Heart left ventricle (tissue), 16 donors: ENCODE data around the gene NNAT. TPM values are rescaled to one million over a fixed set of nuclear protein-coding genes. Genes with fewer than 3 reads are reported as not detected.

ENCODE experiments used
- ATAC-seq, 4 donors: fragments of 200-7000 bp; cut with Tn5 transposase; one replicate each; pipeline ENCODE4 v1.9.1; 2020 to 2022; ENCODE audit warnings: moderate library complexity in 4 of 4, mild to moderate bottlenecking in 3 of 4, moderate number of reproducible peaks in 1 of 4
- DNase-seq, 5 donors: peaks; one replicate each; pipeline ENCODE4 v3.0.0-alpha.2; 2020
- H3K27ac ChIP-seq, 12 donors: fragments of 200-600 bp; sonication (generic) in 4 of 12; one replicate each; pipeline versions ENCODE4 v1.5.0 to v1.8.0; 2016 to 2022; ENCODE audit warnings: mild to moderate bottlenecking in 2 of 12
- H3K27me3 ChIP-seq, 9 donors: fragments of 200-600 bp; sonication (generic) in 2 of 9; one replicate each; pipeline versions ENCODE4 v1.5.1 to v1.8.0; 2016 to 2022; ENCODE audit warnings: mild to moderate bottlenecking in 3 of 9
- H3K36me3 ChIP-seq, 9 donors: fragments of 200-600 bp; sonication (generic) in 2 of 9; one replicate each; pipeline versions ENCODE4 v1.5.0 to v1.8.0; 2018 to 2022; ENCODE audit warnings: mild to moderate bottlenecking in 2 of 9
- H3K4me1 ChIP-seq, 12 donors: fragments of 200-600 bp; sonication (generic) in 4 of 12; one replicate each; pipeline versions ENCODE4 v1.5.0 to v1.8.0; 2016 to 2022; ENCODE audit warnings: mild to moderate bottlenecking in 3 of 12
- H3K4me3 ChIP-seq, 12 donors: fragments of 200-600 bp; sonication (generic) in 4 of 12; one replicate each; pipeline versions ENCODE4 v1.5.0 to v1.8.0; 2017 to 2022; ENCODE audit warnings: mild to moderate bottlenecking in 9 of 12, moderate library complexity in 4 of 12
- H3K9me3 ChIP-seq, 12 donors: fragments of 200-600 bp; sonication (generic) in 4 of 12; one replicate each; pipeline versions ENCODE4 v1.5.0 to v1.8.0; 2016 to 2022; ENCODE audit warnings: mild to moderate bottlenecking in 1 of 12
- POLR2A ChIP-seq, 2 donors: fragments of 450-650 bp; IDR thresholded peaks; one replicate each; pipeline ENCODE4 v1.6.1; 2017; ENCODE audit warnings: antibody characterized with exemption in 2 of 2, mild to moderate bottlenecking in 2 of 2, moderate library complexity in 2 of 2
- WGBS, 4 donors: extraction: QIAGEN DNeasy Blood & Tissue Kit in 2 of 4; methylation state at CpG; one replicate each; pipeline versions ENCODE4 v1.1.5 to v1.1.7; 2013 to 2018; 5-methylcytosine and 5-hydroxymethylcytosine counted together
- intact Hi-C, 10 donors: fragments of 100-400 bp; cut with DNase I; formaldehyde crosslinking; loops; one replicate each; pipeline versions ENCODE4 v1.11.1 to v1.14.2; 2022
- polyA plus RNA-seq, 2 donors: library from polyadenylated mRNA; stranded (reverse); fragments of 200-250 nt; gene quantifications; one replicate each; pipeline ENCODE4 v1.2.3, GENCODE V29; 2013
- total RNA-seq, 9 donors: library from RNA; depleted of rRNA in 2 of 9; stranded (reverse); fragments of >200 nt in 2 of 9; fragmentation: NEBNext Ultra II Directional in 3 of 9; extraction: Animal tissue kit (Norgen Biotek cat#: 25700) in 3 of 9; gene quantifications; one replicate each; pipeline versions ENCODE4 v1.1.0 to v1.2.4, GENCODE V29; 2016 to 2023
- TF ChIP-seq, protein P1 (sequence below), 12 donors: fragments of 200-600 bp; sonication (generic) in 4 of 12; IDR thresholded peaks; one replicate each; pipeline versions ENCODE4 v1.5.0 to v1.8.0; 2018 to 2022; ENCODE audit warnings: antibody characterized with exemption in 12 of 12, mild to moderate bottlenecking in 5 of 12
- donor health status: ischemic (EF 13 %, LVEDD 7.1; RV severe dilation, severe dysfunction).
- donor health status: healthy with polysubstance abuse.
- donor health status: DM: no; HTN: yes; CAD: no.
- donor health status: DM: no; HTN: no; CAD: no.
- donor health status: ischemic (EF 25% LVEDD 6.9; RV normal size, moderate dysfunction).
- donor health status: ischemic (EF 25% LVEDD 5.7; RV mildly dilated, moderate dysfunction).
- donor health status: healthy.
- donor health status: DM: yes; HTN: yes; CAD: no.
- donor health status: ischemic (EF 35%, LVEDD 5.7; RV mildly dilated, moderate dysfunction).
- donor health status: nonischemic (EF 11% LVEDD 7.7; RV severe dilation, severe dysfunction).
- donor health status: DM: yes; HTN: yes; CAD: no.
- donor health status: PGD.
- donor health status: ischemic (EF 29% LVEDD 5.4; RV normal size, mild dysfunction).
- donor health status: nonischemic (EF 23%, LVEDD 6.1; RV moderate dilation, normal function).

NNAT gene
- total and polyA plus RNA-seq, 11 donors = 0.23 to 4.6 (median 0.57) TPM; not detected in 5

DNA sequence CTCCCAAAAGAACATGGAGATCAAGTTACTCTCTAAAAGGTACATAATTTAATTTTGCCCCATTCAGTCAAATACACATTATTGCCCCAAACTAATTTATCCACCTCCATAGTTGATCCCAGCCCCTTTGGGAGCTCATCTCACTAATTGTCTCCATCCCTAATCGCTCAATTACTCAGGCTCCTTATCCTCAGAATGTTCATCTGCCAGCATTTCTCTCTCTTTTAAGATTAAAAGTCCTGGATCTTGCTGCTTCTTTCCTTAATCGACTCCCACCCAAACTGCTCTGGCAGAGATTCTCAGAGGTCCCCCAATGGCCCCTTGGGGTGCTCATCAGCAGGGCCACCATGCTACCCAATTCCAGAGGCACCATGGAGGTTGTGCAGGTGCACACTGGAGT, 18.4 kb upstream of the NNAT start:
- Histone ChIP-seq H3K27me3 (no peaks in the 10 kb centered on the region), H3K9me3 (no peaks in the 10 kb centered on the region), H3K4me1 (peaks cover 0 to 30% (median 6%) of the 10 kb centered on the region in 12 donors), H3K36me3 (peaks cover 0 to 8% (median 0%) of the 10 kb centered on the region in 9 donors), H3K27ac (no peak overlapping the region), H3K4me3 (no peak overlapping the region)
- 92 to 95% (median 93%) methylated on average over 2 of the region's 2 CpGs for WGBS, 4 donors
- intact Hi-C loops = no loop called here
- ATAC-seq (no peak), DNase-seq (no peak)
- TF ChIP-seq, protein P1, sequence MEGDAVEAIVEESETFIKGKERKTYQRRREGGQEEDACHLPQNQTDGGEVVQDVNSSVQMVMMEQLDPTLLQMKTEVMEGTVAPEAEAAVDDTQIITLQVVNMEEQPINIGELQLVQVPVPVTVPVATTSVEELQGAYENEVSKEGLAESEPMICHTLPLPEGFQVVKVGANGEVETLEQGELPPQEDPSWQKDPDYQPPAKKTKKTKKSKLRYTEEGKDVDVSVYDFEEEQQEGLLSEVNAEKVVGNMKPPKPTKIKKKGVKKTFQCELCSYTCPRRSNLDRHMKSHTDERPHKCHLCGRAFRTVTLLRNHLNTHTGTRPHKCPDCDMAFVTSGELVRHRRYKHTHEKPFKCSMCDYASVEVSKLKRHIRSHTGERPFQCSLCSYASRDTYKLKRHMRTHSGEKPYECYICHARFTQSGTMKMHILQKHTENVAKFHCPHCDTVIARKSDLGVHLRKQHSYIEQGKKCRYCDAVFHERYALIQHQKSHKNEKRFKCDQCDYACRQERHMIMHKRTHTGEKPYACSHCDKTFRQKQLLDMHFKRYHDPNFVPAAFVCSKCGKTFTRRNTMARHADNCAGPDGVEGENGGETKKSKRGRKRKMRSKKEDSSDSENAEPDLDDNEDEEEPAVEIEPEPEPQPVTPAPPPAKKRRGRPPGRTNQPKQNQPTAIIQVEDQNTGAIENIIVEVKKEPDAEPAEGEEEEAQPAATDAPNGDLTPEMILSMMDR (IDR thresholded peaks at IDR 0.05) = no peak
- TF ChIP-seq POLR2A (IDR thresholded peaks at IDR 0.05) = no peak

DNA sequence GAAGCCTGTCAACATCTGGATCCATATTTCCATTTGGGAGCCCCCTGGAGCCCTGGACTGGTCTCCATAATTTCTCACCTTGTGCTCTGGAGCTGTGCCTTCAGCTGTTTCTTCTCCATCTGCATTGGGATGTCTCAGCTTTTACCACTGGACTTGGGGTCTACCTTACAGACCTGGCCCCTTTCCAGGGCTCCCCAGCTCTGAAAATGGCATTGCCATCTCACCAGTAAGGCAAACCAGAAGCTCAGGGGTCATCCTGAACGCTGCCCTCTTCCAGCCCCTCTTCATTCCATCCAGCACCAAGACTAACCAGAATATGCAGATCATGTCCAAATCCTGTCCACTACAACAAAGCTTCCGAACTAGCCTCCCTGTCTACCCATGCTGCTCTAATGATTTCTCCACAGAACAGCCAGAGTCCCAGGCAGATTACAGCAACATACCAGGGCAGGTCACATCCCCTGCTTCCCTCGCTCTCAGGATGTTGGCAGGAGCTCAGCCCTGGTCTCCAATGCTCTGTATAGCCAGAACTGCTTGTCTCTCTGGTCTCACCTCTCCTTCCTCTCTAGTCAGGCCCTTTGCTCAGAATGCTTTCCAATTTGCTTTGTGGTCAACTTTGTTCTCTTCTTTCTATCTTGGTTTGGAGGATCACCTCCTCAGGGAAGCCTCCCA, 17.7 kb upstream of the NNAT start:
- intact Hi-C loops = no loop called here
- Histone ChIP-seq H3K4me3 (no peak overlapping the region), H3K27me3 (no peaks in the 10 kb centered on the region), H3K36me3 (peaks cover 0 to 5% (median 3%) of the 10 kb centered on the region in 9 donors), H3K9me3 (no peaks in the 10 kb centered on the region), H3K27ac (no peak overlapping the region), H3K4me1 (peaks cover 0 to 30% (median 6%) of the 10 kb centered on the region in 12 donors)
- peak in 2 of 5 donors; percentile 41 to 51 for DNase-seq
- TF ChIP-seq, protein P1 (IDR thresholded peaks at IDR 0.05) = no peak
- TF ChIP-seq POLR2A (IDR thresholded peaks at IDR 0.05) = no peak
- 58 to 65% (median 61%) methylated on average over 3 of the region's 3 CpGs for WGBS, 4 donors
- ATAC-seq = peak; percentile 72 to 89 (median 80)

DNA sequence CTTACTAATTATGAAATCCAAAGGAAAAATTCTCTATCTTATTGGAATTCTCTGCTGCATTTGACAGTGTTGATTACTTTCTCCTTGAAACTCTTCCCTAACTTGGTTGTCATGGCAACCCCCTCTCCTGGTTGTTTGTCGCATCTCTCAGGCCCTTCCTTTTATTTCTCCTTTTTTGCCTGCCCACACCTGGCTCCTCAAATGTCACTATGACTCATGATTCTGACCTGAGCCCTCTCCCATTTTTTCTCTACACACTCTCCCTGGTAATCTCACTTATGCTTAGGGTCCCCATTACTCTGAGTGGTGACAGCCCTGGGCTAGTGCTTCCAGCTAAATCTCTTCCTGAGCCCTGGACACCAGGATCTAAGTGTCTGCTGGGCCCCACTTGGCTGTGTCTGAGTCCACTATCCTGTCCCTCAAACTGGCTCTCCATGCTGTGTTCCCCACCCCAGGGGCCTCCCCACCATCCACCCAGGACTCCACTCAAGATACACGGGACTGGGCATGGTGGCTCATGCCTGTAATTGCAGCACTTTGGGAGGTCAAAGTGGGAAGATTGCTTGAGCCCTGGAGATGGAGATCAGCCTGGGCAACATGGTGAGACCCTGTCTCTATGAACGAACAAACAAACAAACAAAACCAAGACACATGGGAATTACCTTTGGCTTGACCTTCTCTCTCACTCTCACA, 16.5 kb upstream of the NNAT start:
- no peaks in the 10 kb centered on the region for H3K9me3 ChIP-seq
- DNase-seq (no peak), ATAC-seq (no peak)
- peaks cover 0 to 30% (median 6%) of the 10 kb centered on the region in 12 donors for H3K4me1 ChIP-seq
- no peak overlapping the region for H3K4me3 ChIP-seq
- H3K27me3 ChIP-seq = no peaks in the 10 kb centered on the region
- intact Hi-C loops = no loop called here
- no peak overlapping the region for H3K27ac ChIP-seq
- no peak for TF ChIP-seq POLR2A (IDR thresholded peaks at IDR 0.05)
- TF ChIP-seq, protein P1 (IDR thresholded peaks at IDR 0.05) = no peak
- 56 to 79% (median 60%) methylated on average over 3 of the region's 3 CpGs for WGBS, 4 donors
- H3K36me3 ChIP-seq = peaks cover 0 to 15% (median 9%) of the 10 kb centered on the region in 9 donors
